NCI-H187 treated with DMSO at 0.1 percent for 48 hours (cell line): ENCODE measurements around the gene COL4A4.

ENCODE experiments used
- DNase-seq: peaks from one replicate; lab custom pipeline; 2025; lab: John Stamatoyannopoulos, UW

The COL4A4 gene

GRCh38 chr2:226981791-226982326 lies 182.1 kb downstream of the COL4A4 start:
- no peak for DNase-seq

- no peak for DNase-seq
Measured at GRCh38 chr2:226979004-226979403, 185.0 kb downstream of the COL4A4 start.

- DNase-seq: no peak
Measured at GRCh38 chr2:226978300-226978699, 185.7 kb downstream of the COL4A4 start.

GRCh38 chr2:226977775-226978190 lies 186.2 kb downstream of the COL4A4 start:
- no peak for DNase-seq

- no peak for DNase-seq
Measured at GRCh38 chr2:226973816-226974215, 190.2 kb downstream of the COL4A4 start.

- DNase-seq: no peak
Measured at GRCh38 chr2:226971770-226972169, 192.2 kb downstream of the COL4A4 start.

GRCh38 chr2:226971084-226971483 lies 192.9 kb downstream of the COL4A4 start:
- no peak for DNase-seq

- DNase-seq: no peak
Measured at GRCh38 chr2:226970362-226970761, 193.6 kb downstream of the COL4A4 start.

- no peak for DNase-seq
Measured at GRCh38 chr2:226969417-226970080, 194.5 kb downstream of the COL4A4 start.

- no peak for DNase-seq
Measured at GRCh38 chr2:226965376-226965775, 198.6 kb downstream of the COL4A4 start.

- DNase-seq: no peak
Measured at GRCh38 chr2:226963528-226963927, 200.5 kb downstream of the COL4A4 start.

- DNase-seq: no peak
Measured at GRCh38 chr2:226962176-226962773, 201.7 kb downstream of the COL4A4 start.

- DNase-seq: no peak
Measured at GRCh38 chr2:226959418-226959817, 204.6 kb downstream of the COL4A4 start.

GRCh38 chr2:226956659-226957058 lies 207.3 kb downstream of the COL4A4 start:
- DNase-seq: no peak

- no peak for DNase-seq
Measured at GRCh38 chr2:226953826-226954225, 210.2 kb downstream of the COL4A4 start.

GRCh38 chr2:226953206-226953605 lies 210.8 kb downstream of the COL4A4 start:
- DNase-seq: no peak
